Measurements from ENCODE around the gene NCL. TPM values are rescaled to one million over a fixed set of nuclear protein-coding genes. Genes with fewer than 3 reads are reported as not detected.

The NCL gene
- total and polyA plus RNA-seq, 2 of the 13 experiments (the other 11 are each of a cell fraction or from before 2014, with no cell fraction given), result 105 to 779 TPM

GRCh38 chr2:231418820-231419640 is 45.3 kb downstream of the NCL start (continued):
- 0 out of 2 replicates have a peak, but pooled peaks have one; percentile 17 for TF ChIP-seq ARID5B (CRISPR knock-in tag; IDR thresholded peaks at IDR 0.05)
- TF ChIP-seq TRAFD1 (CRISPR knock-in tag; IDR thresholded peaks at IDR 0.05; ENCODE audit: borderline replicate concordance), result no peak
- no peak for TF ChIP-seq FOXP1 (IDR thresholded peaks at IDR 0.05)
- no peak for TF ChIP-seq FOXP1 (CRISPR knock-in tag; IDR thresholded peaks at IDR 0.05)
- TF ChIP-seq HIC2 (CRISPR knock-in tag; IDR thresholded peaks at IDR 0.05; ENCODE audit: low read depth), result no peak
- no peak for TF ChIP-seq ZNF616 (CRISPR knock-in tag; IDR thresholded peaks at IDR 0.05; ENCODE audit: low read depth)
- no peak for TF ChIP-seq ZNF652 (CRISPR knock-in tag; IDR thresholded peaks at IDR 0.05; ENCODE audit: borderline replicate concordance, low read depth)
- TF ChIP-seq ZNF282 (IDR thresholded peaks at IDR 0.05; ENCODE audit: partially characterized antibody), result no peak
- TF ChIP-seq ZNF232 (CRISPR knock-in tag; IDR thresholded peaks at IDR 0.05; ENCODE audit: borderline replicate concordance), result peak; percentile 80; the same call in 1 of the 2 replicates
- TF ChIP-seq ZC3H13 (CRISPR knock-in tag; IDR thresholded peaks at IDR 0.05), result no peak
- TF ChIP-seq ZNF577 (CRISPR knock-in tag; IDR thresholded peaks at IDR 0.05; ENCODE audit: borderline replicate concordance, low read depth), result no peak
- no peak for TF ChIP-seq ZNF550 (CRISPR knock-in tag; IDR thresholded peaks at IDR 0.05; ENCODE audit: borderline replicate concordance)
- peak; percentile 21; the same call in 1 of the 2 replicates for TF ChIP-seq ZMYM3 (CRISPR knock-in tag; IDR thresholded peaks at IDR 0.05)
- TF ChIP-seq ATF3 (CRISPR knock-in tag; IDR thresholded peaks at IDR 0.05), result no peak
- TF ChIP-seq ZFY (CRISPR knock-in tag; IDR thresholded peaks at IDR 0.05), result peak; percentile 52; the same call in 1 of the 2 replicates
- 0 out of 2 replicates have a peak, but pooled peaks have one; percentile 70 for TF ChIP-seq ZNF136 (CRISPR knock-in tag; IDR thresholded peaks at IDR 0.05; ENCODE audit: low read depth)
- TF ChIP-seq ZNF296 (CRISPR knock-in tag; conservative IDR thresholded peaks at IDR 0.05), result no peak
- no peak for TF ChIP-seq SP140L (CRISPR knock-in tag; IDR thresholded peaks at IDR 0.05; ENCODE audit: borderline replicate concordance)
- TF ChIP-seq ZNF18 (CRISPR knock-in tag; IDR thresholded peaks at IDR 0.05; ENCODE audit: insufficient replicate concordance), result no peak
- peak; percentile 85 for TF ChIP-seq KDM5B (CRISPR knock-in tag; IDR thresholded peaks at IDR 0.05; ENCODE audit: borderline replicate concordance)

Measured in HepG2 (cell line).